Stimulated activated CD4-positive, alpha-beta T cell treated with anti-CD3 and anti-CD28 coated beads, Interleukin-12 subunit alpha, Interleukin-12 subunit beta, amount 100 ng/mL, for 48 hours (primary cell): ENCODE measurements around the gene ABHD5.
"Not testable (repeated sequence)": the region's sequence is repeated elsewhere in the genome, so short reads cannot be mapped to it uniquely, and the experiment has no call there.

Experiments used
- DNase-seq, 3 donors: peaks; one replicate each; pipeline ENCODE4 v3.0.0-alpha.2; 2020; ENCODE audit warnings: low read depth in 2 of 3, low spot score in 1 of 3

Gene ABHD5

GRCh38 chr3:43690400-43691119 lies at the start of gene ABHD5:
Gene ABHD5, plus strand, starts transcription at chr3:43690938. Its CDS starts 55 bp downstream, at chr3:43690993.
- peak; percentile 78 to 85 (median 79) for DNase-seq

- DNase-seq, result no peak
These were observed 49.2 kb upstream of the ABHD5 start for GRCh38 chr3:43641306-43642114.

GRCh38 chr3:43644443-43644842 lies 46.3 kb upstream of the ABHD5 start:
- DNase-seq, result no peak

- no peak for DNase-seq
These were observed 43.2 kb upstream of the ABHD5 start for GRCh38 chr3:43647331-43648166.

- DNase-seq, result no peak
These were observed 41.8 kb upstream of the ABHD5 start for GRCh38 chr3:43648957-43649356.

GRCh38 chr3:43649365-43649968 lies 41.3 kb upstream of the ABHD5 start:
- DNase-seq, result no peak

GRCh38 chr3:43650345-43650744 lies 40.4 kb upstream of the ABHD5 start:
- DNase-seq, result no peak

- not testable (repeated sequence) for DNase-seq
These were observed 34.3 kb upstream of the ABHD5 start for GRCh38 chr3:43656390-43656789.

GRCh38 chr3:43659250-43659880 lies 31.4 kb upstream of the ABHD5 start:
- DNase-seq, result no peak

- not testable (repeated sequence) for DNase-seq
These were observed 29.4 kb upstream of the ABHD5 start for GRCh38 chr3:43661376-43661775.

- DNase-seq, result not testable (repeated sequence)
These were observed 25.7 kb upstream of the ABHD5 start for GRCh38 chr3:43665011-43665410.

GRCh38 chr3:43670635-43671522 lies 19.9 kb upstream of the ABHD5 start:
- DNase-seq, result no peak

- DNase-seq, result no peak
These were observed 16.2 kb upstream of the ABHD5 start for GRCh38 chr3:43674345-43675085.

- DNase-seq, result no peak
These were observed 15.1 kb upstream of the ABHD5 start for GRCh38 chr3:43675593-43675992.

- no peak for DNase-seq
These were observed 14.3 kb upstream of the ABHD5 start for GRCh38 chr3:43676441-43676840.

GRCh38 chr3:43678375-43678774 lies 12.4 kb upstream of the ABHD5 start:
- not testable (repeated sequence) for DNase-seq

- DNase-seq, result not testable (repeated sequence)
These were observed 11.8 kb upstream of the ABHD5 start for GRCh38 chr3:43678887-43679449.

GRCh38 chr3:43680857-43681256 lies 9.9 kb upstream of the ABHD5 start:
- DNase-seq, result not testable (repeated sequence)

GRCh38 chr3:43684944-43685343 lies 5.8 kb upstream of the ABHD5 start:
- DNase-seq, result no peak
